H1 (cell line): ENCODE measurements around the gene SLC24A3. TPM values are rescaled to one million over a fixed set of nuclear protein-coding genes. Genes with fewer than 3 reads are reported as not detected.

Experiments used
- CTCF ChIA-PET: fragments of 300-600 bp; sonication (Branson Sonifier 250); formaldehyde crosslinking; loops from one replicate; lab custom pipeline; 2021; ENCODE audit not compliant: partially characterized antibody; lab: Charles Lee
- POLR2A ChIA-PET: fragments of 300-600 bp; sonication (Branson Sonifier 250); formaldehyde crosslinking; loops from one replicate; lab custom pipeline; 2021; ENCODE audit warnings: inconsistent platforms; ENCODE audit not compliant: partially characterized antibody; lab: Charles Lee
- DNase-seq, 2 experiments: peaks; one replicate each; pipeline versions ENCODE4 v3.0.0 to v3.0.0-alpha.2; 2010 to 2022; ENCODE audit warnings: low spot score in 2 of 2, low read depth in 1 of 2, mixed read lengths in 1 of 2
- FAIRE-seq: peaks from 2 replicates; lab custom pipeline; 2011; peaks lifted over from hg19 to GRCh38; lab: Jason Lieb, UNC
- H2AFZ ChIP-seq: 2 replicates; pipeline ENCODE4 v1.8.1; 2012; ENCODE audit warnings: low read length, inconsistent platforms
- H2AK5ac ChIP-seq: 2 replicates; pipeline ENCODE4 v1.6.1; 2013; ENCODE audit warnings: low read depth, low read length
- H2BK120ac ChIP-seq: replicated peaks from 2 replicates; pipeline ENCODE3; 2013; ENCODE audit warnings: low read depth, low read length, inconsistent platforms
- H2BK12ac ChIP-seq: 2 replicates; pipeline ENCODE4 v1.6.1; 2013; ENCODE audit warnings: low read depth, low read length
- H2BK15ac ChIP-seq: 2 replicates; pipeline ENCODE4 v1.6.1; 2013; ENCODE audit warnings: low read length
- H2BK20ac ChIP-seq: 2 replicates; pipeline ENCODE4 v1.6.1; 2013; ENCODE audit warnings: low read length
- H2BK5ac ChIP-seq: 2 replicates; pipeline ENCODE4 v1.6.1; 2013; ENCODE audit warnings: low read depth, low read length
- H3K14ac ChIP-seq: 2 replicates; pipeline ENCODE4 v1.6.1; 2013; ENCODE audit warnings: inconsistent platforms; ENCODE audit not compliant: insufficient read length
- H3K18ac ChIP-seq: 2 replicates; pipeline ENCODE4 v1.6.1; 2013; ENCODE audit warnings: low read length; ENCODE audit errors: extremely low read depth
- H3K23ac ChIP-seq: 2 replicates; pipeline ENCODE4 v1.6.1; 2013; ENCODE audit warnings: inconsistent platforms; ENCODE audit not compliant: insufficient read length
- H3K23me2 ChIP-seq: 2 replicates; pipeline ENCODE4 v1.6.1; 2013; ENCODE audit warnings: low read depth, low read length
- H3K27ac ChIP-seq: 2 replicates; pipeline ENCODE4 v1.6.1; 2011; ENCODE audit warnings: low read depth, low read length, inconsistent platforms
- H3K27me3 ChIP-seq, 4 experiments: replicated peaks in 1 of 4; 1 replicate in 1 of 4; 2 replicates in 3 of 4; pipeline versions ENCODE4 v1.6.1 to v1.8.1; 2011 to 2013; ENCODE audit warnings: low read length in 3 of 4, mild to moderate bottlenecking in 3 of 4, inconsistent platforms in 2 of 4, mixed read lengths in 2 of 4, moderate library complexity in 1 of 4; ENCODE audit not compliant: control insufficient read depth in 3 of 4, insufficient read depth in 3 of 4; ENCODE audit errors: extremely low read depth in 1 of 4
- H3K36me3 ChIP-seq, 4 experiments: 2 replicates each; pipeline versions ENCODE4 v1.6.1 to v1.8.1; 2011 to 2013; ENCODE audit warnings: mild to moderate bottlenecking in 4 of 4, low read length in 3 of 4, moderate library complexity in 2 of 4, control low read depth in 1 of 4, inconsistent platforms in 1 of 4; ENCODE audit not compliant: insufficient read depth in 4 of 4, control insufficient read depth in 2 of 4
- H3K4ac ChIP-seq: replicated peaks from 2 replicates; pipeline ENCODE3; 2013; ENCODE audit warnings: low read length, low read depth, mixed read lengths, inconsistent platforms; ENCODE audit not compliant: insufficient read length
- H3K4me1 ChIP-seq, 4 experiments: replicated peaks in 1 of 4; 1 replicate in 1 of 4; 2 replicates in 3 of 4; pipeline versions ENCODE4 v1.6.1 to v1.8.1; 2011 to 2013; ENCODE audit warnings: low read length in 3 of 4, inconsistent platforms in 2 of 4, mixed read lengths in 1 of 4; ENCODE audit not compliant: insufficient read depth in 4 of 4, control insufficient read depth in 3 of 4
- H3K4me2 ChIP-seq, 2 experiments: 2 replicates each; pipeline versions ENCODE4 v1.6.1 to v1.8.1; 2011 to 2013; ENCODE audit warnings: low read depth in 2 of 2, low read length in 2 of 2, control low read depth in 1 of 2, inconsistent platforms in 1 of 2, mild to moderate bottlenecking in 1 of 2; ENCODE audit not compliant: insufficient read depth in 1 of 2
- H3K4me3 ChIP-seq, 4 experiments: fragments of 200-600, 300-600 bp in 1 of 4; sonication (generic), shearing (Covaris generic), sonication (Bioruptor Twin) in 1 of 4; 2 replicates each; pipeline versions ENCODE4 v1.5.1 to v1.8.1; 2011 to 2016; ENCODE audit warnings: low read length in 4 of 4, low read depth in 3 of 4, control low read depth in 2 of 4, inconsistent platforms in 2 of 4, mild to moderate bottlenecking in 2 of 4, mixed read lengths in 1 of 4, moderate library complexity in 1 of 4; ENCODE audit not compliant: insufficient read depth in 2 of 4; ENCODE audit errors: extremely low read depth in 1 of 4
- H3K56ac ChIP-seq: replicated peaks from 2 replicates; pipeline ENCODE3; 2013; ENCODE audit warnings: low read depth, mild to moderate bottlenecking, mixed read lengths, low read length, inconsistent platforms; ENCODE audit not compliant: insufficient read length
- H3K79me1 ChIP-seq: 2 replicates; pipeline ENCODE4 v1.6.1; 2013; ENCODE audit warnings: low read depth, low read length, control low read depth
- H3K79me2 ChIP-seq, 2 experiments: 2 replicates each; pipeline versions ENCODE4 v1.6.1 to v1.8.1; 2012 to 2013; ENCODE audit warnings: low read length in 2 of 2, mild to moderate bottlenecking in 2 of 2, inconsistent platforms in 1 of 2; ENCODE audit not compliant: insufficient read depth in 2 of 2, control insufficient read depth in 1 of 2
- H3K9ac ChIP-seq, 4 experiments: replicated peaks in 1 of 4; 1 replicate in 1 of 4; 2 replicates in 3 of 4; pipeline versions ENCODE4 v1.6.1 to v1.8.1; 2011 to 2013; ENCODE audit warnings: low read depth in 3 of 4, low read length in 3 of 4, control low read depth in 2 of 4, mild to moderate bottlenecking in 2 of 4, moderate library complexity in 2 of 4, inconsistent platforms in 1 of 4; ENCODE audit errors: extremely low read depth in 1 of 4
- H3K9me3 ChIP-seq, 2 experiments: 2 replicates each; pipeline versions ENCODE4 v1.6.1 to v1.8.1; 2012 to 2013; ENCODE audit warnings: mild to moderate bottlenecking in 2 of 2, moderate library complexity in 2 of 2, control low read depth in 1 of 2, inconsistent platforms in 1 of 2, low read depth in 1 of 2, low read length in 1 of 2, mixed read lengths in 1 of 2; ENCODE audit not compliant: insufficient read depth in 2 of 2
- H4K20me1 ChIP-seq, 2 experiments: replicated peaks in 1 of 2; 2 replicates each; pipeline versions ENCODE3 to v1.8.1; 2011 to 2013; ENCODE audit warnings: inconsistent platforms in 2 of 2, low read length in 2 of 2, mild to moderate bottlenecking in 1 of 2; ENCODE audit not compliant: insufficient read depth in 2 of 2, control insufficient read depth in 1 of 2
- H4K5ac ChIP-seq: 2 replicates; pipeline ENCODE4 v1.6.1; 2013; ENCODE audit warnings: low read length, low read depth, mixed read lengths, inconsistent platforms; ENCODE audit not compliant: insufficient read length
- H4K8ac ChIP-seq: 2 replicates; pipeline ENCODE4 v1.8.0; 2013; ENCODE audit warnings: mild to moderate bottlenecking, moderate library complexity, low read length, inconsistent platforms; ENCODE audit not compliant: insufficient read depth; ENCODE audit errors: extremely low read depth
- H4K91ac ChIP-seq: replicated peaks from 2 replicates; pipeline ENCODE3; 2013; ENCODE audit warnings: low read length, mixed read lengths, inconsistent platforms; ENCODE audit not compliant: insufficient read length
- CREB1 ChIP-seq: IDR thresholded peaks from 2 replicates; pipeline ENCODE4 v1.6.1; 2012; ENCODE audit warnings: inconsistent platforms
- FOSL1 ChIP-seq: IDR thresholded peaks from 2 replicates; pipeline ENCODE4 v1.6.1; 2011; ENCODE audit warnings: mild to moderate bottlenecking, low read depth, low read length, moderate library complexity; ENCODE audit not compliant: insufficient read depth
- JUN ChIP-seq: IDR thresholded peaks from 2 replicates; pipeline ENCODE4 v1.6.1; 2011; ENCODE audit warnings: low read depth, mild to moderate bottlenecking, improper control_type of control experiment, low read length
- KDM1A ChIP-seq: fragments of 200-600, 300-600 bp; sonication (generic); IDR thresholded peaks from 2 replicates; pipeline ENCODE4 v1.7.1; 2016; ENCODE audit warnings: mild to moderate bottlenecking, low read length, borderline replicate concordance
- RAD21 ChIP-seq, 2 experiments: IDR thresholded peaks in 1 of 2; conservative IDR thresholded peaks in 1 of 2; 2 replicates each; pipeline ENCODE4 v1.6.1; 2011; ENCODE audit warnings: low read depth in 2 of 2, low read length in 2 of 2, improper control_type of control experiment in 1 of 2, inconsistent platforms in 1 of 2, mild to moderate bottlenecking in 1 of 2, moderate library complexity in 1 of 2
- RFX5 ChIP-seq: IDR thresholded peaks from 2 replicates; pipeline ENCODE4 v1.6.1; 2011; ENCODE audit warnings: low read depth, low read length, improper control_type of control experiment, borderline replicate concordance
- RNF2 ChIP-seq: fragments of 200-900, 300-1000 bp; sonication (generic); IDR thresholded peaks from 2 replicates; pipeline ENCODE4 v1.7.1; 2016; ENCODE audit warnings: borderline replicate concordance, low read depth, mild to moderate bottlenecking, antibody characterized with exemption, low read length; ENCODE audit not compliant: poor library complexity, severe bottlenecking; ENCODE audit errors: missing control alignments
- SIN3A ChIP-seq, 2 experiments: IDR thresholded peaks in 1 of 2; conservative IDR thresholded peaks in 1 of 2; 2 replicates each; pipeline ENCODE4 v1.6.1; 2011 to 2012; ENCODE audit warnings: low read length in 2 of 2, improper control_type of control experiment in 1 of 2, low read depth in 1 of 2, mild to moderate bottlenecking in 1 of 2
- SRF ChIP-seq: IDR thresholded peaks from 2 replicates; pipeline ENCODE4 v1.6.1; 2011; ENCODE audit warnings: mild to moderate bottlenecking, low read depth, low read length, moderate library complexity
- TEAD4 ChIP-seq: IDR thresholded peaks from 2 replicates; pipeline ENCODE4 v1.6.1; 2012; ENCODE audit warnings: low read depth, low read length, inconsistent platforms, mixed read lengths
- WGBS, 2 experiments: shearing (Covaris generic) in 1 of 2; methylation state at CpG; one replicate each; pipeline versions ENCODE4 v1.1.6 to v1.1.7; 2013 to 2015; ENCODE audit warnings: low lambda C conversion rate in 2 of 2, mixed read lengths in 2 of 2, inconsistent platforms in 1 of 2, low coverage in 1 of 2, missing lambda C conversion rate in 1 of 2; ENCODE audit not compliant: insufficient replicate concordance in 2 of 2, insufficient coverage in 1 of 2, insufficient read length in 1 of 2; ENCODE audit errors: extremely low coverage in 1 of 2, missing lambda C conversion rate in 1 of 2; 5-methylcytosine and 5-hydroxymethylcytosine counted together
- polyA plus RNA-seq, 7 experiments: library from polyadenylated mRNA; depleted of rRNA in 3 of 7; stranded (reverse) in 5 of 7; unstranded in 2 of 7; fragments of >200 nt in 5 of 7; fragments of 200-250 nt in 2 of 7; gene quantifications; 1 replicate in 5 of 7; 2 replicates in 1 of 7; 4 replicates in 1 of 7; pipeline versions ENCODE4 v1.2.1 to v1.2.3, GENCODE V29; 2011 to 2013; ENCODE audit warnings: missing spikeins in 2 of 7, mixed read lengths in 2 of 7
- total RNA-seq: library from RNA; stranded (reverse); fragmentation: NEBNext Ultra II Directional; extraction: Animal tissue kit (Norgen Biotek cat#: 25700); gene quantifications from 2 replicates; pipeline ENCODE4 v1.2.1, GENCODE V29; 2021
- TF ChIP-seq, protein P1 (sequence below): IDR thresholded peaks from 2 replicates; pipeline ENCODE4 v1.6.1; 2012; ENCODE audit warnings: inconsistent platforms
- TF ChIP-seq, protein P2 (sequence below): IDR thresholded peaks from 2 replicates; pipeline ENCODE4 v1.6.1; 2011; ENCODE audit warnings: low read depth, mild to moderate bottlenecking, low read length; ENCODE audit not compliant: insufficient read depth

The SLC24A3 gene
- total and polyA plus RNA-seq, 2 of the 8 experiments (the other 6 are each of a cell fraction or from before 2014, with no cell fraction given), result 4.5 to 6.3 TPM

- no peak overlapping the region for H3K23ac ChIP-seq
- ChIA-PET CTCF (interaction anchor here (1.1 kb wide), 1 partner anchor 291 kb away, joined by 3 read pairs; no protein-coding TSS in a partner anchor), POLR2A (no interaction called here)
- H3K56ac ChIP-seq, result no peak overlapping the region
- H4K20me1 ChIP-seq, result no peaks in the 10 kb centered on the region
- no peak overlapping the region for H4K91ac ChIP-seq
- no peak overlapping the region for H3K27ac ChIP-seq
- 87% methylated on average over 7 of the region's 7 CpGs; no CpG with 5 or more reads in 1 of the 2 experiments for WGBS, 2 experiments
- H3K9me3 ChIP-seq, result no peaks in the 10 kb centered on the region
- H2BK120ac ChIP-seq, result no peak overlapping the region
- no peak overlapping the region for H4K8ac ChIP-seq
- no peak overlapping the region for H2BK5ac ChIP-seq
- FAIRE-seq, result no peak
- H3K4me2 ChIP-seq, result no peak overlapping the region
- H2BK20ac ChIP-seq, result no peak overlapping the region
- H3K79me2 ChIP-seq, result no peaks in the 10 kb centered on the region
- no peak overlapping the region for H2BK15ac ChIP-seq
- no peak overlapping the region for H3K4me3 ChIP-seq
- no peak overlapping the region for H2AK5ac ChIP-seq
- H3K23me2 ChIP-seq, result no peaks in the 10 kb centered on the region
- no peak for DNase-seq
- no peaks in the 10 kb centered on the region for H3K27me3 ChIP-seq
- no peaks in the 10 kb centered on the region for H3K79me1 ChIP-seq
- no peak overlapping the region for H2AFZ ChIP-seq
- no peaks in the 10 kb centered on the region for H3K36me3 ChIP-seq
- no peak overlapping the region for H3K14ac ChIP-seq
- no peak overlapping the region for H3K4ac ChIP-seq
- H2BK12ac ChIP-seq, result no peak overlapping the region
- H4K5ac ChIP-seq, result no peak overlapping the region
- no peaks in the 10 kb centered on the region for H3K4me1 ChIP-seq
- no peak overlapping the region for H3K9ac ChIP-seq
- no peak overlapping the region for H3K18ac ChIP-seq
- TF ChIP-seq TEAD4, result no peak
- TF ChIP-seq RFX5, result no peak
- TF ChIP-seq KDM1A, result no peak
- no peak for TF ChIP-seq RAD21 (IDR thresholded peaks at IDR 0.05 in 1 of 2, conservative IDR thresholded peaks at IDR 0.05 in 1 of 2; ENCODE audit: low read depth in 2 of 2, low read length in 2 of 2)
- TF ChIP-seq FOSL1, result no peak
- no peak for TF ChIP-seq SIN3A (conservative IDR thresholded peaks at IDR 0.05 in 1 of 2, IDR thresholded peaks at IDR 0.05 in 1 of 2; ENCODE audit: low read depth in 1 of 2, low read length in 2 of 2)
- no peak for TF ChIP-seq JUN
- TF ChIP-seq, protein P1, sequence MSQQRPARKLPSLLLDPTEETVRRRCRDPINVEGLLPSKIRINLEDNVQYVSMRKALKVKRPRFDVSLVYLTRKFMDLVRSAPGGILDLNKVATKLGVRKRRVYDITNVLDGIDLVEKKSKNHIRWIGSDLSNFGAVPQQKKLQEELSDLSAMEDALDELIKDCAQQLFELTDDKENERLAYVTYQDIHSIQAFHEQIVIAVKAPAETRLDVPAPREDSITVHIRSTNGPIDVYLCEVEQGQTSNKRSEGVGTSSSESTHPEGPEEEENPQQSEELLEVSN, result no peak
- no peak for TF ChIP-seq RNF2
- no peak for TF ChIP-seq CREB1
- TF ChIP-seq SRF, result no peak
- TF ChIP-seq, protein P2, sequence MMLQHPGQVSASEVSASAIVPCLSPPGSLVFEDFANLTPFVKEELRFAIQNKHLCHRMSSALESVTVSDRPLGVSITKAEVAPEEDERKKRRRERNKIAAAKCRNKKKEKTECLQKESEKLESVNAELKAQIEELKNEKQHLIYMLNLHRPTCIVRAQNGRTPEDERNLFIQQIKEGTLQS, result no peak
These were observed 79.8 kb downstream of the SLC24A3 start for GRCh38 chr20:19292254-19292653.
